ENCODE measurements around the gene RBP3. TPM values are rescaled to one million over a fixed set of nuclear protein-coding genes. Genes with fewer than 3 reads are reported as not detected.

Gene RBP3
- polyA plus RNA-seq, 1 donor from 2014 or later, result not detected

GRCh38 chr10:47340608-47341170 is 7.5 kb upstream of the RBP3 start:
- Histone ChIP-seq H3K36me3 (ENCODE audit: insufficient read depth, low read length) (no peaks in the 10 kb centered on the region), H3K27me3 (ENCODE audit: insufficient read depth, low read depth, low read length) (no peaks in the 10 kb centered on the region), H3K27ac (ENCODE audit: low read length) (no peak overlapping the region), H3K4me3 (ENCODE audit: low read length) (no peak overlapping the region), H4K20me1 (ENCODE audit: insufficient read depth) (no peaks in the 10 kb centered on the region), H3K9me3 (ENCODE audit: low read length) (no peaks in the 10 kb centered on the region), H2AFZ (ENCODE audit: low read depth, low read length) (no peak overlapping the region), H3F3A (ENCODE audit: insufficient read depth, low read length, poor library complexity, severe bottlenecking) (no peaks in the 10 kb centered on the region), H3K9ac (ENCODE audit: low read length) (no peak overlapping the region), H3K79me2 (replicated peaks; ENCODE audit: insufficient read depth, low read length) (no peaks in the 10 kb centered on the region), H3K9me2 (ENCODE audit: insufficient read depth, low read length) (no peaks in the 10 kb centered on the region), H3K4me2 (ENCODE audit: low read length) (no peak overlapping the region)
- no peak for TF ChIP-seq POLR2AphosphoS5 (IDR thresholded peaks at IDR 0.05)
- peak; percentile 59 for TF ChIP-seq RAD21 (conservative IDR thresholded peaks at IDR 0.05)
- TF ChIP-seq MXI1 (conservative IDR thresholded peaks at IDR 0.05; ENCODE audit: poor library complexity, severe bottlenecking), result no peak
- TF ChIP-seq REST (IDR thresholded peaks at IDR 0.05; ENCODE audit: borderline replicate concordance), result no peak
- no peak for TF ChIP-seq EP300 (conservative IDR thresholded peaks at IDR 0.05; ENCODE audit: poor library complexity, severe bottlenecking)
- peak; percentile 62 for TF ChIP-seq SMC3 (conservative IDR thresholded peaks at IDR 0.05; ENCODE audit: poor library complexity)
- peak; percentile 68 for TF ChIP-seq CTCF (IDR thresholded peaks at IDR 0.05; ENCODE audit: poor library complexity, severe bottlenecking)
- TF ChIP-seq EZH2 (IDR thresholded peaks at IDR 0.05; ENCODE audit: borderline replicate concordance, insufficient read depth, low read length, poor library complexity, severe bottlenecking), result no peak
- TF ChIP-seq TAF1 (IDR thresholded peaks at IDR 0.05; ENCODE audit: low read depth), result no peak

- H3K4me2 ChIP-seq (ENCODE audit: low read length), result no peak overlapping the region
These were observed 2.9 kb upstream of the RBP3 start for GRCh38 chr10:47344996-47345870.

More at GRCh38 chr10:47344996-47345870, 2.9 kb upstream of the RBP3 start:
- Histone ChIP-seq H3K9me2 (ENCODE audit: insufficient read depth, low read length) (no peaks in the 10 kb centered on the region), H3F3A (ENCODE audit: insufficient read depth, low read length, poor library complexity, severe bottlenecking) (no peaks in the 10 kb centered on the region), H3K4me3 (ENCODE audit: low read length) (no peak overlapping the region), H3K36me3 (ENCODE audit: insufficient read depth, low read length) (no peaks in the 10 kb centered on the region), H3K27me3 (ENCODE audit: insufficient read depth, low read depth, low read length) (no peaks in the 10 kb centered on the region), H3K79me2 (replicated peaks; ENCODE audit: insufficient read depth, low read length) (no peaks in the 10 kb centered on the region), H3K9me3 (ENCODE audit: low read length) (no peaks in the 10 kb centered on the region), H2AFZ (ENCODE audit: low read depth, low read length) (no peak overlapping the region), H3K27ac (ENCODE audit: low read length) (no peak overlapping the region), H4K20me1 (ENCODE audit: insufficient read depth) (no peaks in the 10 kb centered on the region), H3K9ac (ENCODE audit: low read length) (no peak overlapping the region)
- no peak for TF ChIP-seq SMC3 (conservative IDR thresholded peaks at IDR 0.05; ENCODE audit: poor library complexity)
- no peak for TF ChIP-seq EP300 (conservative IDR thresholded peaks at IDR 0.05; ENCODE audit: poor library complexity, severe bottlenecking)
- no peak for TF ChIP-seq TAF1 (IDR thresholded peaks at IDR 0.05; ENCODE audit: low read depth)
- TF ChIP-seq REST (IDR thresholded peaks at IDR 0.05; ENCODE audit: borderline replicate concordance), result no peak
- no peak for TF ChIP-seq EZH2 (IDR thresholded peaks at IDR 0.05; ENCODE audit: borderline replicate concordance, insufficient read depth, low read length, poor library complexity, severe bottlenecking)
- TF ChIP-seq CTCF (IDR thresholded peaks at IDR 0.05; ENCODE audit: poor library complexity, severe bottlenecking), result no peak
- TF ChIP-seq POLR2AphosphoS5 (IDR thresholded peaks at IDR 0.05), result no peak

Data from neural cell (in vitro differentiated cells).